Stimulated activated CD4-positive, alpha-beta T cell treated with anti-CD3 and anti-CD28 coated beads, Interleukin-1b, Interleukin-23, amount 100 ng/mL, for 4 hours (primary cell): ENCODE data around the gene AKT3.

Source experiments
- DNase-seq, 2 donors: peaks; one replicate each; pipeline ENCODE4 v3.0.0-alpha.2; 2020; ENCODE audit warnings: low read depth in 2 of 2

The AKT3 gene

GRCh38 chr1:243488459-243489157 is 361.4 kb downstream of the AKT3 start:
- DNase-seq: no peak

GRCh38 chr1:243487649-243488227 is 362.3 kb downstream of the AKT3 start:
- DNase-seq: no peak

GRCh38 chr1:243487036-243487648 is 362.9 kb downstream of the AKT3 start:
- no peak for DNase-seq

- DNase-seq: no peak
Observed at GRCh38 chr1:243483952-243484351, 366.1 kb downstream of the AKT3 start.

GRCh38 chr1:243483071-243483771 is 366.8 kb downstream of the AKT3 start:
- no peak for DNase-seq

GRCh38 chr1:243482141-243483022 is 367.7 kb downstream of the AKT3 start:
- no peak for DNase-seq

- no peak for DNase-seq
Observed at GRCh38 chr1:243481101-243481500, 368.9 kb downstream of the AKT3 start.

GRCh38 chr1:243477731-243478290 is 372.2 kb downstream of the AKT3 start:
- DNase-seq: no peak

- no peak for DNase-seq
Observed at GRCh38 chr1:243475966-243476365, 374.1 kb downstream of the AKT3 start.

GRCh38 chr1:243474906-243475305 is 375.1 kb downstream of the AKT3 start:
- DNase-seq: no peak

- no peak for DNase-seq
Observed at GRCh38 chr1:243474136-243474881, 375.7 kb downstream of the AKT3 start.

GRCh38 chr1:243473227-243474135 is 376.6 kb downstream of the AKT3 start:
- DNase-seq: no peak

GRCh38 chr1:243471754-243472745 is 378.0 kb downstream of the AKT3 start:
- no peak for DNase-seq

- no peak for DNase-seq
Observed at GRCh38 chr1:243471026-243471685, 378.9 kb downstream of the AKT3 start.

GRCh38 chr1:243470502-243470901 is 379.5 kb downstream of the AKT3 start:
- no peak for DNase-seq

GRCh38 chr1:243469497-243469896 is 380.5 kb downstream of the AKT3 start:
- DNase-seq: no peak

GRCh38 chr1:243465738-243466137 is 384.3 kb downstream of the AKT3 start:
- DNase-seq: no peak

- no peak for DNase-seq
Observed at GRCh38 chr1:243465081-243465480, 385.0 kb downstream of the AKT3 start.
